Prostate gland (tissue), 2 donors: ENCODE measurements around the gene PHKA1.

Experiments
- CTCF ChIP-seq, 4 experiments: fragments of 200-600 bp in 2 of 4; fragments of 450-650 bp in 2 of 4; sonication (generic) in 2 of 4; IDR thresholded peaks; 1 replicate in 3 of 4; 2 replicates in 1 of 4; pipeline ENCODE4 v1.5.1; 2016 to 2019; ENCODE audit warnings: antibody characterized with exemption in 4 of 4, mild to moderate bottlenecking in 2 of 4, moderate library complexity in 2 of 4
- POLR2A ChIP-seq: fragments of 450-650 bp; IDR thresholded peaks from one replicate; pipeline ENCODE4 v1.6.1; 2016; ENCODE audit warnings: antibody characterized with exemption, mild to moderate bottlenecking
- POLR2AphosphoS5 ChIP-seq: sonication (generic); formaldehyde crosslinking; IDR thresholded peaks from one replicate; pipeline ENCODE4 v1.6.1; 2017; ENCODE audit warnings: antibody characterized with exemption

- TF ChIP-seq CTCF (IDR thresholded peaks at IDR 0.05) (no peak), POLR2AphosphoS5 (no peak), POLR2A (no peak)
These were observed 13.7 kb upstream of the PHKA1 start for GRCh38 chrX:72727846-72728245.
